Amniotic stem cell (primary cell): ENCODE data around the gene CSTB.

ENCODE experiments used
- DNase-seq: peaks from one replicate; lab custom pipeline; 2025; lab: John Stamatoyannopoulos, UW

Gene CSTB

GRCh38 chr21:43750339-43751033 is 25.6 kb downstream of the CSTB start:
- DNase-seq, result no peak

GRCh38 chr21:43749651-43750262 is 26.4 kb downstream of the CSTB start:
- DNase-seq, result no peak

GRCh38 chr21:43748622-43749021 is 27.5 kb downstream of the CSTB start:
- no peak for DNase-seq

- DNase-seq, result no peak
These were observed 30.2 kb downstream of the CSTB start for GRCh38 chr21:43745772-43746517.

GRCh38 chr21:43744725-43745124 is 31.4 kb downstream of the CSTB start:
- DNase-seq, result no peak

GRCh38 chr21:43743947-43744346 is 32.2 kb downstream of the CSTB start:
- no peak for DNase-seq

GRCh38 chr21:43741423-43742096 is 34.5 kb downstream of the CSTB start:
- DNase-seq, result no peak

GRCh38 chr21:43740497-43741156 is 35.5 kb downstream of the CSTB start:
- no peak for DNase-seq

GRCh38 chr21:43739621-43740435 is 36.3 kb downstream of the CSTB start:
- no peak for DNase-seq

GRCh38 chr21:43737158-43737950 is 38.8 kb downstream of the CSTB start:
- no peak for DNase-seq

GRCh38 chr21:43736224-43736883 is 39.8 kb downstream of the CSTB start:
- no peak for DNase-seq

GRCh38 chr21:43735236-43736091 is 40.6 kb downstream of the CSTB start:
- DNase-seq, result no peak

- DNase-seq, result no peak
These were observed 41.2 kb downstream of the CSTB start for GRCh38 chr21:43734928-43735229.

GRCh38 chr21:43734131-43734927 is 41.8 kb downstream of the CSTB start:
- no peak for DNase-seq

- no peak for DNase-seq
These were observed 42.5 kb downstream of the CSTB start for GRCh38 chr21:43733529-43734071.

GRCh38 chr21:43733060-43733459 is 43.0 kb downstream of the CSTB start:
- DNase-seq, result no peak

- no peak for DNase-seq
These were observed 44.0 kb downstream of the CSTB start for GRCh38 chr21:43731891-43732711.
